Activated naive CD8-positive, alpha-beta T cell treated with anti-CD3 and anti-CD28 coated beads, Interleukin-2, amount 50 U/mL, for 16 hours (primary cell): Measurements from ENCODE around the gene ZNF423.
"Not testable (repeated sequence)": the region's sequence is repeated elsewhere in the genome, so short reads cannot be mapped to it uniquely, and the experiment has no call there.

Experiments used
- DNase-seq: peaks from one replicate; pipeline ENCODE4 v3.0.0-alpha.2; 2020; ENCODE audit warnings: low read depth, low spot score

The ZNF423 gene

GRCh38 chr16:49871824-49872223, 15.9 kb upstream of the ZNF423 start:
- not testable (repeated sequence) for DNase-seq

- no peak for DNase-seq
Observed at GRCh38 chr16:49869731-49870130, 13.8 kb upstream of the ZNF423 start.

- no peak for DNase-seq
Observed at GRCh38 chr16:49867796-49868668, 12.1 kb upstream of the ZNF423 start.

GRCh38 chr16:49867234-49867633, 11.3 kb upstream of the ZNF423 start:
- no peak for DNase-seq

- no peak for DNase-seq
Observed at GRCh38 chr16:49866595-49867071, 10.7 kb upstream of the ZNF423 start.

- DNase-seq = no peak
Observed at GRCh38 chr16:49862694-49863093, 6.8 kb upstream of the ZNF423 start.

GRCh38 chr16:49861299-49861698, 5.4 kb upstream of the ZNF423 start:
- DNase-seq = no peak

- no peak for DNase-seq
Observed at GRCh38 chr16:49860593-49860992, 4.7 kb upstream of the ZNF423 start.

GRCh38 chr16:49859125-49859811, 3.4 kb upstream of the ZNF423 start:
- no peak for DNase-seq

GRCh38 chr16:49858200-49859124, 2.5 kb upstream of the ZNF423 start:
- no peak for DNase-seq

- no peak for DNase-seq
Observed at GRCh38 chr16:49857423-49858181, 1.7 kb upstream of the ZNF423 start.

- no peak for DNase-seq
Observed at GRCh38 chr16:49856672-49857330, 889 bp upstream of the ZNF423 start.

GRCh38 chr16:49855280-49855821, 561 bp downstream of the ZNF423 start:
- no peak for DNase-seq

GRCh38 chr16:49854796-49855203, 1.1 kb downstream of the ZNF423 start:
- no peak for DNase-seq

- no peak for DNase-seq
Observed at GRCh38 chr16:49854188-49854795, 1.6 kb downstream of the ZNF423 start.

- DNase-seq = no peak
Observed at GRCh38 chr16:49852279-49852678, 3.6 kb downstream of the ZNF423 start.

- no peak for DNase-seq
Observed at GRCh38 chr16:49851468-49851787, 4.5 kb downstream of the ZNF423 start.

- no peak for DNase-seq
Observed at GRCh38 chr16:49850558-49851467, 5.1 kb downstream of the ZNF423 start.

- DNase-seq = no peak
Observed at GRCh38 chr16:49849754-49850108, 6.2 kb downstream of the ZNF423 start.
